ENCODE measurements around the gene PAEP. TPM values are rescaled to one million over a fixed set of nuclear protein-coding genes. Genes with fewer than 3 reads are reported as not detected.
"Not testable (repeated sequence)": the region's sequence is repeated elsewhere in the genome, so short reads cannot be mapped to it uniquely, and the experiment has no call there.

PAEP gene
- not detected for total RNA-seq

GRCh38 chr9:135561391-135562234 is at the start of gene PAEP:
TSS of gene PAEP (plus strand) at chr9:135561756.
- DNase-seq = no peak

DNA sequence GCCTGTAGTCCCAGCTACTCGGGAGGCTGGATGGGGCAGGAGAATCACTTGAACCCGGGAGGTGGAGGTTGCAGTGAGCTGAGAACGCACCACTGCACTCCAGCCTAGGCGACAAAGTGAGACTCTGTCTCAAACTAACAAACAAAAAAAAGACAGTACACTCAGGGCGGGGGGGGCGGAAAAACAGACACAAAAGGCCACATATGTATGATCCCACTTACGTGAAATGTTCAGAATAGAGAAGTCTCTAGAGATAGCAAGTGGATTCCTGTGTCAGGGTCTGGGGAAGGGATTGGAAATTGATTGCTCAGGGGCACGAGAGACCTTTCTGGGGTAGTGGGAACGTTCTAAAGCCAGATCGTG is 49.3 kb upstream of the PAEP start:
- no peak for DNase-seq

DNA sequence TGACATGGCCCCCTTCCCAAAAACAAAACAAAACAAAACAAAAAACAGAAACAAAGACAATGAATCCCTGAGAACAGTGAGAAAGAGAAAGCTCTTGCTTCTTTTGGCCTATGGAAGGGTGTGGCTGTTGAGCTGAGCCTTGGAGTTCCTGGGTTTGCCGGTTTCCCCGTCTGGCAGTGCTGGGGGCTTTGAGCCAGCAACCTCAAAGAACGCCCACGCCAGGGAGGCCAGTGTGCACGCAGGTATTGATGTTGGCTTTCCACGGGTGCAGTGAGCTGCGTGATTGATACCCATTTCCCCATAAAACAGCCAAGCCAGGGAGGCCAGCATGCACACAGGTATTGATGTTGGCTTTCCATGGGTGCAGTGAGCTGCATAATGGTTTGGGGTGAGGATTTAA is 48.7 kb upstream of the PAEP start:
- DNase-seq = no peak

- no peak for DNase-seq
Measured at GRCh38 chr9:135513351-135513846, 48.2 kb upstream of the PAEP start.

GRCh38 chr9:135513906-135514305 is 47.6 kb upstream of the PAEP start:
- not testable (repeated sequence) for DNase-seq

GRCh38 chr9:135514342-135515082 is 47.0 kb upstream of the PAEP start:
- no peak for DNase-seq

DNA sequence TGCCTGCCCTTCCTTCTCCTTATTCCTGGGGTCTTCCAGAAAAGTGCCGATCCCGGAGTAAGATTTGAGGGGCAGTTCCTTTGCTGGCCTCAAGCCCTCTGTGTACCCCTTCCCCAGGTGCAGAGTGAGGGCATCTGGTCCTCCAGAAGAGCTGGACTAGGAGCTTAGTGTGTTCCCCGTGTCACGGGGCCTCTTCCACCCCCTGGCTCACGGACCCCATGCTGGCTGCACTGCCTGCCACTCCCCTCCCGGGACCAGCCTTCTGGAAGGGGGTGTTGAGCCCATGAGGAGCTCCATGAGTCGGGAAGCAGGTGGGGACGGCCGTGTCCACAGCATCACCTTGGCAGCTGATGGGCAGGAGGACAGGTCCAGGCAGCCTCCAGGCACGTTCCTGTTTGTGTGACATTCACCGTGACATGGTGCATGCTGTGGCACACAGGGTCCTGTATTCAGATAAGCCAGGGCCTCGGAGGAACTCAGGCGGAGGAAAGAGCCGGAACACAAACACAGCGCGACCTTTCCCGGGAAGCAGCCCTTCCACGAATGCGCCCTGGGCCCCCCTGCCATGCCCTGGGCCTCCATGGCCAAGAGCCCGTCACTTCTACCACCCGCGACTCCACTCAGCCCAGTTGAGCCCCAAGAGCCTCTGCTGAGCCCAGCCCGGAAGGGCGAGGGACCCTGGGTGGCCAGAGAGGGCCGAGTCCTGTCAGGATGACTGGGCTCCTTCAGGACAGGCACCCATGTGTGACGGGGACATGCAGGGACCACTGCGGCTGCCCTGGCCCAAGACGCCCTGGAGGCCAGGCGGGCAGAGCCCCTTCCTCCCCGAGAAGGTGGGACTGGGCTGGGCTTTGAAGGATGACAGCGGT is 46.2 kb upstream of the PAEP start:
- DNase-seq = no peak

GRCh38 chr9:135516132-135516860 is 45.3 kb upstream of the PAEP start:
- DNase-seq = no peak

DNA sequence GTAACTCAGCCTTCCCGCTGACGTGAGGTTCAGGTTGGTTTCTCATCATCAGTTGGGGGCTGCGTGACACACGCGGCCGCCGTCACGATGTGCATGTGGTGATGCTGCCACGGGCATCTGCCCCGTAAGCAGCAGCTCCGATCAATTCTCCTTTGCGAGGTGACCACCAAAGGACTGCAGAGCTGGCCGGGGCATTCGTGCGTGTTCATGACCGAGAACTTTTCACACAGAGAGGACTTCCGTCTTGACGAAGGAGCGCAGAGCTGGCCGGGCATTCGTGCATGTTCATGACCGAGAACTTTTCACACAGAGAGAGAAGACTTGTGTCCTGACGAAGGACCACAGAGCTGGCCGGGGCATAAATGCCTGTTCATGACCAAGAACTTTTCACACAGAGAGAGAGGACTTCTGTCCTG is 44.1 kb upstream of the PAEP start:
- no peak for DNase-seq

- DNase-seq = no peak
Measured at GRCh38 chr9:135519179-135519971, 42.2 kb upstream of the PAEP start.

- no peak for DNase-seq
Measured at GRCh38 chr9:135520916-135521607, 40.5 kb upstream of the PAEP start, which contains the start of gene LCN1. TSS of gene LCN1 (plus strand) at chr9:135521440. CDS start at chr9:135521498, 58 bp downstream.

DNA sequence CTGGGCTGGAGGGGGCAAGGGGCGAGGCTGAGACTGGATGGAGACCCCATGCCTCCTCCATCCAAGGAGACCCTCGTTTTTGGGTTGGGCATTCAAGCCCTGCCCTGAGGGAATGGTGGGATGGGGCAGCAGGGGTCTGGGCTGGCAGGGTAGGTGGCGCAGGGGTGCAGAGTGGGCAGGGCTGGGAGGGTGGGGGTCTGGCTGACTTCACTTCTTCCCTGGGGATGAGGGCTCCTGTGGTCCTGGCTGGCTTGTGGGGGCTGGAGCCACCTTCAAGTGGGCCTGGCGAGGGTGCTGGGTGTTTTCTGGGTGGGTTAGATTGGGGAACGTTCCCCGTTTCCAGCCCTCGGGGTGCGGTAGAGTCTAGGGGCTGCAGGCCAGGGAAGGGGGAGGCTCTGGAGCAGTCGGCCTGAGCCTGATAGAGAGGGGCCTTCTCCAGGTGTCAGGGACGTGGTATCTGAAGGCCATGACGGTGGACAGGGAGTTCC is 39.9 kb upstream of the PAEP start:
- no peak for DNase-seq

DNA sequence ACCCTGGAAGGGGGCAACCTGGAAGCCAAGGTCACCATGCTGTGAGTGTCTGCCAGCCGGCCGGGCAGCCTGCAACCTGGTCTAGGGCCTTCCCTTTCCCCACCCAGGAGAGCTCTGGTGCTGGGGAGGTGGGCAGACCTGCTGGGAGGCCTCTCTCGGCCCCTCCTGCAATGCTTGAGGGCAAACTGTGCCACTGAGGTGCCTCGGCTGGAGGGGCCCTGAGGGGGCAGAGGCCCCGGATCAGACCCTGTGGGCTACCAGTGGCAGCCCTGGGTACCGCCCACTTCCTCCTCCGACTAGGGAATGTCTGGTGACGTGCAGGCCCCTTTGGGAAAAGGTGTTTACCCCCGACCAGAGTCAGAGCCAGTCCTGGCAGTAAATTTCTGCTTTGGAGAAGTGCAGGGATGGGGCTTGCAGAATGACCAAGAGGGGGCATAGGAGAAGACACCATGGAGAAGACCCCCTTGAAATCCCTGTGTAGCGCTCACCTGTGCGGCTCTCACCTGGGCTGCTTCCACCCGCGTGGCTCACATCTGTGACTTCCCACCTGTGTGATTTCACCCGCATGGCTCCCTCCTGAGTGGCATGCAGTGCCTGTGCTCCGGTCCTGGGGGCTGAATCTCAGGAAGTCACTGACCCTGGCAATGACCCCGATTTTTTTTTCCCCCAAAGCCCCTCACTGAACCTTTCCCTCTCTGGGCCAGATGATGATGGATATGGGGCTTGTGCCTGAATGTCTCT is 39.2 kb upstream of the PAEP start:
- DNase-seq = no peak

DNA sequence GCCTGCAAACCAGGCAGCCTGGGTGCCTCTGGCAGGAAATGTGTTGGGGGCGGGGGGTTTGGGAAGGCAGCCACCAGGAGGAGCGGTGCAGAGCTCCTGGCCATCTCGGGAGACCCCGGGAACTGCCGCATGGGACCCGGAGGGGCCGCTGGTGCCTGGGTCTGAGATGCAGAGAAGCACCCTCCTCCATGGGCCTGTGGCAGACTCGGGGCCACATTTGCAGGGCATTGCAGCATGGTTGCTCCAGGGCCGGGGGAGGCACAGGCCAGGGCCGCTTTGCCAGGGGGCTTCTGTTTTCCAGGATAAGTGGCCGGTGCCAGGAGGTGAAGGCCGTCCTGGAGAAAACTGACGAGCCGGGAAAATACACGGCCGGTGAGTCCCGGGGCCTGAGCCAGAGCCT is 38.6 kb upstream of the PAEP start:
- DNase-seq = no peak

- DNase-seq = no peak
Measured at GRCh38 chr9:135523521-135524129, 37.9 kb upstream of the PAEP start.

- no peak for DNase-seq
Measured at GRCh38 chr9:135524130-135524861, 37.3 kb upstream of the PAEP start.

DNA sequence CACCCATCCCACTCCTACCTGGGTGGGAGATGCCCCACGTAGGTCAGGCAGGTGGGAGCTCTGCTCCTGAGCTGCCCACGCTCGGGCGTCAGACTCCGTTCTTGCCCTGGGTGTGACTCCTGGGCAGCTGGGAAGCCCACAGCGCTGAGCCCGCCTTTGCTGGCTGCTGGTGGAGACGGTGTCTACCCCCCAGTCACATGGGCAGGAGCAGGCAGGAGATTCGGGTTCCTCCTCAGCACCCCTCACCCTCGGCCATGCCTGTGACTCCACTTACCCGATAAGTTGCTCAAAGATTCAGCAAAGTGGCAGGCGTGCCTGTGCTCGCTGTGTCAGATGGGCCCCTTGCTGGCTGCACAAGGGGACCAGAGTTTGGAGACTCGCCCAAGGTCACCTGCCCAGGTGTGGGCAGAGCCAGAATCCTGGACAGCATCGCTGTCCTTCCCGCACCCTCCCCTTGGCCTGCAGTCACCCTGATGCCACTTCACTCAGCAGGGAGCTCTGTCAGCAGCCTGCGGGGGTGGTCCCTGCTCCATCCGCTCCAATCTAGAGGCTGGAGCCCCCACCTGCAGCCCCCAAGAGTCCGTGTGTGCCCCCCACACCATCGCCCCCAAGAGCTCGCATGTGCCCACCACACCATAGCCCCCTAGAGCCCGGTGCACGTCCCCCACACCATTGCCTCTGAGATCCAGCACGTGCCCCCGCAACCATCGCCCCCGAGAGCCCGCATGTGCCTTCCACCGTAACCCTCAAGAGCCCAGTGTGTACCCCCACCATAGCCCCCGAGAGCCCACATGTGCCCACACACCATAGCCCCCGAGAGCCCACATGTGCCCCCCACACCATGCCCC is 36.1 kb upstream of the PAEP start:
- no peak for DNase-seq
